K562 (cell line): ENCODE results near the gene NMBR. TPM values are rescaled to one million over a fixed set of nuclear protein-coding genes. Genes with fewer than 3 reads are reported as not detected.

ENCODE experiments used
- CCAR2 ChIP-seq: fragments of 200-400 bp; formaldehyde crosslinking; IDR thresholded peaks from 2 replicates; pipeline ENCODE4 v1.6.1; 2017; ENCODE audit warnings: mild to moderate bottlenecking, low read depth, low read length
- CREM ChIP-seq: IDR thresholded peaks from 2 replicates; pipeline ENCODE4 v1.6.1; 2014; ENCODE audit warnings: antibody characterized with exemption, low read depth
- DACH1 ChIP-seq: fragments of 450-650 bp; IDR thresholded peaks from 2 replicates; pipeline ENCODE4 v1.6.1; 2018; ENCODE audit not compliant: partially characterized antibody
- HMGN3 ChIP-seq: IDR thresholded peaks from 2 replicates; pipeline ENCODE4 v1.6.1; 2011; ENCODE audit warnings: borderline replicate concordance, low read depth, mild to moderate bottlenecking, mixed read lengths, low read length; ENCODE audit not compliant: insufficient read length; ENCODE audit errors: extremely low read depth
- L3MBTL2 ChIP-seq: fragments of 450-650 bp; IDR thresholded peaks from 2 replicates; pipeline ENCODE4 v1.6.1; 2016; ENCODE audit warnings: mild to moderate bottlenecking, moderate library complexity
- MBD1 ChIP-seq: fragments of 250-450 bp; sonication (Bioruptor Pico); IDR thresholded peaks from 2 replicates; pipeline ENCODE4 v1.8.0; 2022; ENCODE audit warnings: inconsistent platforms
- MEF2D ChIP-seq: conservative IDR thresholded peaks from 2 replicates; pipeline ENCODE4 v1.6.1; 2016; ENCODE audit warnings: low read depth, missing genetic modification characterization, missing compliant biosample characterization
- MNT ChIP-seq, 2 experiments: fragments of 450-650 bp; conservative IDR thresholded peaks; 2 replicates each; pipeline ENCODE4 v1.6.1; 2017; ENCODE audit warnings: mild to moderate bottlenecking in 2 of 2, moderate library complexity in 2 of 2
- MTA3 ChIP-seq: fragments of 450-650 bp; formaldehyde crosslinking; IDR thresholded peaks from 2 replicates; pipeline ENCODE4 v1.6.1; 2017; ENCODE audit warnings: mild to moderate bottlenecking, borderline replicate concordance
- MYBL2 ChIP-seq, 2 experiments: fragments of 450-650 bp in 1 of 2; sonication (generic) in 1 of 2; formaldehyde crosslinking in 1 of 2; IDR thresholded peaks; 2 replicates each; pipeline versions ENCODE4 v1.6.1 to v1.8.1; 2017 to 2022; ENCODE audit warnings: borderline replicate concordance in 1 of 2, inconsistent platforms in 1 of 2, low read depth in 1 of 2, mild to moderate bottlenecking in 1 of 2, missing genetic modification reagents in 1 of 2, moderate library complexity in 1 of 2
- RBBP5 ChIP-seq: fragments of 200-600 bp; sonication (generic); IDR thresholded peaks from 2 replicates; pipeline ENCODE4 v1.6.1; 2012; ENCODE audit warnings: borderline replicate concordance, mild to moderate bottlenecking, low read length, control low read depth, inconsistent platforms; ENCODE audit not compliant: insufficient read depth, poor library complexity, severe bottlenecking
- SIRT6 ChIP-seq: IDR thresholded peaks from one replicate; pipeline ENCODE4 v1.6.1; 2012; ENCODE audit warnings: low read depth, mild to moderate bottlenecking, control low read depth, inconsistent platforms, low read length, moderate library complexity
- SMARCA4 ChIP-seq: fragments of 450-650 bp; IDR thresholded peaks from 2 replicates; pipeline ENCODE4 v1.6.1; 2016
- SMARCE1 ChIP-seq: fragments of 450-650 bp; IDR thresholded peaks from 2 replicates; pipeline ENCODE4 v1.7.1; 2016; ENCODE audit warnings: mild to moderate bottlenecking
- TGIF2 ChIP-seq: sonication (generic); formaldehyde crosslinking; IDR thresholded peaks from 2 replicates; pipeline ENCODE4 v1.8.1; 2022; ENCODE audit warnings: mild to moderate bottlenecking, missing genetic modification reagents, moderate library complexity
- TSHZ1 ChIP-seq: fragments of 250-450 bp; sonication (Bioruptor Pico); IDR thresholded peaks from 2 replicates; pipeline ENCODE4 v1.4.0; 2020; ENCODE audit warnings: mild to moderate bottlenecking, moderate library complexity
- ZBTB43 ChIP-seq: sonication (generic); formaldehyde crosslinking; IDR thresholded peaks from 2 replicates; pipeline ENCODE4 v1.8.0; 2023; ENCODE audit warnings: mild to moderate bottlenecking, missing genetic modification reagents
- ZNF282 ChIP-seq: sonication (generic); formaldehyde crosslinking; IDR thresholded peaks from 2 replicates; pipeline ENCODE4 v1.8.1; 2023; ENCODE audit warnings: missing genetic modification reagents
- ZNF589 ChIP-seq: fragments of 200-800 bp; sonication (Bioruptor generic); IDR thresholded peaks from 2 replicates; pipeline ENCODE4 v1.6.1; 2016; ENCODE audit warnings: low read depth, missing genetic modification characterization, missing compliant biosample characterization
- polyA plus RNA-seq, 8 experiments: library from polyadenylated mRNA; depleted of rRNA in 4 of 8; stranded (reverse) in 5 of 8; unstranded in 3 of 8; fragments of >200 nt; fragmentation: Nextera tagmentation in 2 of 8; fragmentation: Illumina TruSeq in 1 of 8; extraction: Ambion mirVana in 2 of 8; extraction: Trizol in 1 of 8; gene quantifications; 2 replicates each; pipeline versions ENCODE4 v1.2.1 to v1.2.3, GENCODE V29; 2011 to 2014; ENCODE audit warnings: inconsistent platforms in 1 of 8, missing spikeins in 1 of 8
- total RNA-seq, 7 experiments: library from RNA; depleted of rRNA in 6 of 7; stranded (reverse); fragments of >200 nt in 6 of 7; fragmentation: Illumina TruSeq in 2 of 7; extraction: Trizol in 2 of 7; gene quantifications; 2 replicates each; pipeline versions ENCODE4 v1.2.1 to v1.2.3, GENCODE V29; 2011 to 2021; ENCODE audit warnings: low replicate concordance in 1 of 7

NMBR gene
- total and polyA plus RNA-seq, 9 of the 15 experiments (the other 6 are each of a cell fraction or from before 2014, with no cell fraction given), result not detected

GRCh38 chr6:142146828-142147662 is at the start of gene NMBR, which contains the start of gene VTA1 (continued):
- TF ChIP-seq TSHZ1 (CRISPR knock-in tag), result no peak
- no peak for TF ChIP-seq ZNF282 (CRISPR knock-in tag)
- no peak for TF ChIP-seq MBD1
- TF ChIP-seq CREM, result peak; percentile 89
- 0 out of 2 replicates have a peak, but pooled peaks have one; percentile 60 for TF ChIP-seq SMARCA4
- TF ChIP-seq MTA3, result peak; percentile 100
- peak; percentile 94 to 98 for TF ChIP-seq MNT (conservative IDR thresholded peaks at IDR 0.05)
- peak; percentile 94 for TF ChIP-seq MYBL2 (IDR thresholded peaks at IDR 0.05; ENCODE audit: low read depth)
- TF ChIP-seq MYBL2 (CRISPR knock-in tag; IDR thresholded peaks at IDR 0.05; ENCODE audit: borderline replicate concordance), result no peak
- TF ChIP-seq CCAR2, result no peak
- no peak for TF ChIP-seq ZNF589 (CRISPR knock-in tag)
- no peak for TF ChIP-seq TGIF2 (CRISPR knock-in tag)
- no peak for TF ChIP-seq MEF2D (tag)
- peak; percentile 85 for TF ChIP-seq L3MBTL2
- TF ChIP-seq SMARCE1, result 0 out of 2 replicates have a peak, but pooled peaks have one; percentile 33
- peak; percentile 92 for TF ChIP-seq RBBP5
- no peak for TF ChIP-seq ZBTB43 (CRISPR knock-in tag)
- no peak for TF ChIP-seq SIRT6
- no peak for TF ChIP-seq DACH1
- TF ChIP-seq HMGN3, result peak; percentile 75
